HG03108 (cell line): ENCODE results near the gene RTKN2.
"Not testable (repeated sequence)": the region's sequence is repeated elsewhere in the genome, so short reads cannot be mapped to it uniquely, and the experiment has no call there.

Experiments
- ATAC-seq: cut with Tn5 transposase; IDR thresholded peaks from one replicate; pipeline ENCODE4 v1.9.1; 2021; ENCODE audit warnings: moderate library complexity; ENCODE audit not compliant: unreplicated experiment

The RTKN2 gene

DNA sequence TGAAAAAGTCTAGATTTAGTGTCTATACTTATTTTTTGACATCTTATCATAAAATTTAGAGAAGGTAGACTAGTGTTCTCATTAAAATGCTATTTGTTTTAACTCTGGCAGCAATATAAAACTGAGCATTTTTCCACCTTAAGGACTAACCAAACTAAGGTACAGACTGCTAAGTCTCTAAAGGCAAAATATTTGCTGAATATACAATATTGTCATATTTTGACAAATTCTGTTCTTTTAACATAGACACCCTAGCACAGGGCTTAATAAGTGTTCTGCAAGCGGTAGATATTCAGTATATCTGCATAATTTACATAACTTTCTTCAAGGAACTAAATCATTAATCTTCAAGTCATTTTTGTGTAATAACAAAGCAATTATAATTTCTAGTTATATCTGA, 8.6 kb downstream of the RTKN2 start:
- no peak for ATAC-seq

DNA sequence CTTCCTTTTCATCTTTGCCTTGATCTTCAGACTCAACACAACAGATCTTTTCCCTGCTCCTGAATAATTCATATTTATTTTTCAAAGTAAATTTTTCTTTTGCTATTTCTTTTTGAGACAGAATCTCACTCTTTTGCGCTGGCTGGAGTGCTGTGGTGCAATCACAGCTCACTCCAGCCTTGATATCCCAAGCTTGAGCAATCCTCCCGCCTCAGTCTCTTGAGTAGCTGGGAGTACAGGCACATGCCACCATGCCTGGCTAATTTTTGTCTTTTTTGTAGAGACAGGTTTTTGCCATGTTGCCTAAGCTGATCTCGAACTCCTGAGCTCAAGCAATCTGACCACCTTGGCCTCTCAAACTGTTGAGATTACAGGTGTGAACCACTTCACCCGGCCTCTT, 9.2 kb downstream of the RTKN2 start:
- ATAC-seq = no peak

DNA sequence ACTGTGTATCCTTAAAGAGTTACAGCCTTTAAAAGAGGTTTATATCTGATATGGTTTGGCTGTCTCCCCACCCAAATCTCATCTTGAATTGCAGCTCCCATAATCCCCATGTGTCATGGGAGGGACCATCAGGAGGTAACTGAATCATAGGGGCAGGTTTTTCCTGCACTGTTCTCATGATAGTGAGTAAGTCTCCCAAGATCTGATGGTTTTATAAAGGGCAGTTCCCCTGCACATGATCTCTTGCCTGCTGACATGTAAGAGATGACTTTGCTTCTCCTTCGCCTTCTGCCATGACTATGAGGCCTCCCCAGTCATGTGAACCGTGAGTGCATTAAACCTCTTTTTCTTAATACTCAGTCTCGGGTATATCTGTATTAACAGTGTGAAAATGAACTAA, 9.7 kb downstream of the RTKN2 start:
- no peak for ATAC-seq

DNA sequence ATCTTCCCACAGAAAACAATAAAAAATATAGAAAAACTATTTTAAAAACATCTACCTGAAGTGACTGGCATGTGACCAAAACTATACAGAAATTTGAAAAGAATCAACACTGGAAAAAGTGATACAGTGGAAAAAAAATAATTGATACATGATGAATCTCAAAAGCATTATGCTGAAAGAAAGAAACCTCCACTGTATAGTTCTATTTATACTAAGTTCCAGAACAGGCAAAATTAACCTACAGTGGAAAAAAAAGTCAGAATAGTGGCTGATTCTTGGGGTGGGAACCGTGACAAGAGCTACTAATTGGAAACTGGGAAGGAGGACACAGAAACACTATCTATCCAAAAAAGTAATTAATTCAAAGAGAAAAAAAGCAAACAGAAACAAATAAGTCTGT, 14.9 kb downstream of the RTKN2 start:
- ATAC-seq = no peak

- no peak for ATAC-seq
Measured at GRCh38 chr10:62252051-62252450, 16.6 kb downstream of the RTKN2 start.

GRCh38 chr10:62250594-62251198, 17.9 kb downstream of the RTKN2 start:
- no peak for ATAC-seq

- ATAC-seq = no peak
Measured at GRCh38 chr10:62249957-62250356, 18.7 kb downstream of the RTKN2 start.

DNA sequence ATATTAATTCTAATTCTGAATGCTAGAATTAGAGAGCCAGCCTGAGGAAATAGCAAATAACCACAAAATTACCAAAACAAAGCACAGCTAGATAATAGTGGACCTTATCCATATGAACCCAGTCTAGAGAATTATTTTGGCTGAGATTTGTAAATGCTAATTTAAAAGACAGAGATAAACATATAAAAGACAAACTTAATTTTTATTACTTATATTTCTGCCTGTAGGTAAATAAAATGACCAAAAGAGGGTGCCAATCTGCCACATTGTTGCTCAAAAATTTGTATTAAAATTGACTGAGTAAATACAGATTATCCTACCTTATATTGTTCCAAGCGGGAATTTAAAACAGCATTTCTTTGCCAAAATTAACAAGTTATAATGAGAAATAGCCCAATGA, 20.2 kb downstream of the RTKN2 start:
- no peak for ATAC-seq

- peak; percentile 52 for ATAC-seq
Measured at GRCh38 chr10:62244785-62245467, 23.7 kb downstream of the RTKN2 start.

DNA sequence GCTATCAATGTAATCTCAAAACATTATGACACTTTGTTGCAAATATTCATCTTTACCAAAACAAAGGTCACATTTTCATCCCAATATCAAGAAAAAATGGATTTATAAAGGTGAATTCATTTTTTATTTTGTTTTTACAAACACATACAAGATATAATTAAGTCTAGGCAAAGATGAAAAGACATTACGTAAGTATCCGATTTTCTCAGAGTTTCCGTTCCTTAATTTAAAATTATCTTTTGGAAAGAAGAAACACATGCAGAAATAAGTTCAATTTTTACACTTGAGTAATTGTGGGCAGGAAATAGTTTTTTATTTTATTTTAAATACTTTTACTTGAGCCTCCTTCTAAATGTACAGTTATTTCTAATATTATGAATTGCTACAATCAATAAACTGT, 24.6 kb downstream of the RTKN2 start:
- no peak for ATAC-seq

DNA sequence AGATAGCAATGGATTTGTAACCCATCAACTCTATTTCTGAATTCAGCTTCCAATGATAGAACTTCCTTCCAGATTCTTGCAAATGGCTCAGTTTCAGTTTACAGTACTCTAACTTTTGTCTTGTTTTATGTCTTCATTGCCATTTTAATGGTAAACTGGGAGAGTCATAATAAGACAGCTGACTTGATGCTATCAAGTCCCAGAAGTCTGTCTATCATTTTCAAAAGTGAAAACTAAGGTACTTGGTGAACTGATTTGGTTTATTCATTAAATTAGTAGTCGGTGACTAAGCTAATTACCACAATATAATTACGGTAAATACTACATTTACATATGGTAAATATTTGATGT, 25.0 kb downstream of the RTKN2 start:
- ATAC-seq = peak; percentile 30

DNA sequence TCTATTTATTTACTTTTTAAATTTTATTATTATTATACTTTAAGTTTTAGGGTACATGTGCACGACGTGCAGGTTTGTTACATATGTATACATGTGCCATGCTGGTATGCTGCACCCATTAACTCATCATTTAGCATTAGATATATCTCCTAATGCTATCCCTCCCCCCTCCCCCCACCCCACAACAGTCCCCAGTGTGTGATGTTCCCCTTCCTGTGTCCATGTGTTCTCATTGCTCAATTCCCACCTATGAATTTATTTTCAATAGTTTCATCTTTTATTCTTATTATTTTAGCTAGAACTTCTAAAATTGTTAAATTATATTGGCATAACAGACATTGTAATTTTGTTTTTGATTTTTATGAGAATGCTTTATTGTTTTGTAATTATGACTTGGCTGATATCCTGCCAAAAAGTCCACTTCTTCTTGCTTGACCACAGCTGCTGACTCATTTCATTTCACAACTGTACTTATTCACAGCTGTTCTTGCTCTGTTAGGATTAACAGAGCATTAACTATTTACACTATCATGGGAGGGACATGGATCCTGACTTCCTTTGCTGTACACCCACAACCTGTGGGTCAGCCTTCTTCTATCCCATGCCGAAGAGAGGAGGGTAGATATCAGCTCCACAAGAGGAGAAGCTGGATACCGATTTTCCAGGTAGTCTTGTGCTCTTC, 25.5 kb downstream of the RTKN2 start:
- ATAC-seq = peak; percentile 86

DNA sequence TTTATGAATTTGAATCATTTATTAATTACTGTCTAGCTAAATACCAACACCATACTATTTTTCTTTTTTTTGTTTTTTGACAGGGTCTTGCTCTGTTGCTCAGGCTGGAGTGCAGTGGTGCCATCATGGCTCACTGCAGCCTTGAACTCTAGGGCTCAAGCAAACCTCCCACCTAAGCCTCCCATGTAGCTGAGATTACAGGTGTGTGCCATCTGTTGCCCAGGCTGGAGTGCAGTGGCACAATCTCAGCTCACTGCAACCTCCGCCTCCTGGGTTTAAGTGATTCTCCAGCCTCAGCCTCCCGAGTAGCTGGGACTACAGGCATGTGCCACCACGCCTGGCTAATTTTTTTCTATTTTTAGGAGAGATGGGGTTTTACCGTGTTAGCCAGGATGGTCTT, 27.1 kb downstream of the RTKN2 start:
- not testable (repeated sequence) for ATAC-seq

GRCh38 chr10:62239994-62240393, 28.6 kb downstream of the RTKN2 start:
- no peak for ATAC-seq

GRCh38 chr10:62238880-62239279, 29.8 kb downstream of the RTKN2 start:
- ATAC-seq = no peak

GRCh38 chr10:62237966-62238365, 30.7 kb downstream of the RTKN2 start:
- ATAC-seq = no peak

- ATAC-seq = no peak
Measured at GRCh38 chr10:62237506-62237905, 31.1 kb downstream of the RTKN2 start.

DNA sequence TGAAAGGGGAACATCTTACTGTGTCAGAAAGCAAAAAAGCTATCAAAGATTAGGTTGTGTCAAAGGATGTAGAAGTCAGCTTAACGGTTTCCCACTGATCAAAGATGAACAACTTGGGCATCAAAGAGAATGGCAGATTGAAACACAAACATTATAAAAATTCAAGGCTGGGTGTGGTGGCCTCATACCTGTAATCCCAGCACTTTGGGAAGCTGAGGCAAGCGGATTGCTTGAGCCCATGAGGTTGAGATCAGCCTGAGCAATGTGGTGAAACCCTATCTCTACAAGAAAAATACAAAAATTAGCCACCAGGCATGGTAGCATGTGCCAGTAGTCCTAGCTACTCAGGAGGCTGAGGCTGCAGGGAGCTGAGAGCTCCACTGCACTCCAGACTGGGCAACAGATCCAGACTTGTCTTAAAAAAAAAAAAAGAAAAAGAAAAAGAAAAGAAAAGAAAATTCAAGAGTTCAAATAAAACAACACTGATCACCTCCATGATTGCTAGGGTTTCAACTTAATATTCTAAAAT, 34.5 kb downstream of the RTKN2 start:
- ATAC-seq = no peak

DNA sequence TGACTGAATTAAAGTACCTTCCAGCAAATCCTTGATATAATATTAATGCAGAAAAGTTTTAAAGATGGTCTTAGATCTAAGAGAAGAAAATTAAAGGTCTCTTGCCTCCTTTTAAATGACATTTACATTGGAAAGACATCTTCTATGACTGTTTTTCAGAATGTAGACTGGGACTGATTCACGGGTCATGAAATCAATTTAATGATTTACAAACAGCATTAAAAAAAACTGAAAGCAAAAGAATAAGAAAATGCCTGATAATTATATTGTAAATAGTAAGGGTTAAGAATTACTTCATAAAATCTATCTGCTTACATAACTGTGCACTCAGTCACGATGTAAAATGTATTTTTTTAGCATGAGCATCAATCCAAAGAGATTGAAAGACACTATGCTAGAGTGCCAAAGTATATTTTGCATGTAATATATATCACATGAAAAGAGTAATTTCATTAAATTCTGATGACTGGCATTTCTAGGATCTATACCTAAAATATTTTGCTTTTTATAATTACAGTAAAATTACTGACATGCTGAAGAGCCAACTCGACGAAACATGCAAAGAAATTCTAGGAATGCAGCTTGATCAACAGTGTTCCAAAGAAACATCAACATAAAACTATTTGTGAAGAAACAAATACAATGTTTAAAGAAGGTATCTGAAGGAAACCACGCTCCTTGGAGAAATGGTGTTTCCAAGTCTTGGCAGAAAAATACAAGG, 35.1 kb downstream of the RTKN2 start:
- no peak for ATAC-seq

- ATAC-seq = no peak
Measured at GRCh38 chr10:62231805-62232204, 36.8 kb downstream of the RTKN2 start.

DNA sequence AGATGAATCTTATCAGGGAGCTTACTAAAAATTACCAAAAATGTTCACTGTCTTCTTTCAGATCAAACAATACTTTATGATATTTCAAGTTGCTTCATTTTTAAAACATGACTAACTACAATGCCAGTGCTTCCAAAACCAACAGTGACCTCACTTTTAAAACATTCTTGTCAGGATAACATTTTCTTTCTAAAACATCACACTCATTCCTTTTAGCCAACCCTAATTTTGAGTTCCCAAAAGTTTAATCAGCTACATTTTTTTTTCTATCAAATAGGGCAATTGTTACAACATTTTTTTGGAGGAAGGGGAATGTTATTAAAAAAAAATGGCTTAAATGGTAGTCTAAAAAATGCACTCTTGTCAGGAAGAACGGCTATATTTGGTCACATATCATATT, 37.3 kb downstream of the RTKN2 start:
- ATAC-seq = no peak
